HepG2 (cell line): Measurements from ENCODE around the gene ALDH16A1. TPM values are rescaled to one million over a fixed set of nuclear protein-coding genes. Genes with fewer than 3 reads are reported as not detected.

Source experiments
- ATAC-seq: fragments of 200-7000 bp; cut with Tn5 transposase; 3 replicates; pipeline ENCODE4 v1.9.1; 2020; ENCODE audit warnings: mild to moderate bottlenecking, moderate library complexity
- BruUV-seq: library from RNA; stranded (reverse); fragments of 400-500 nt; replicated peaks from 2 replicates; lab custom pipeline; 2021; lab: Mats Ljungman, UMichigan
- CTCF ChIA-PET: fragments of 300-600 bp; formaldehyde crosslinking; extraction: SDS; loops from one replicate; lab custom pipeline; 2021; ENCODE audit warnings: low total read pairs, inconsistent platforms, low intra/inter-chr PET ratio; lab: Yijun Ruan, JAX
- POLR2A ChIA-PET: fragments of 350-600 bp; sonication (Branson Sonifier 250); formaldehyde crosslinking; loops from one replicate; lab custom pipeline; 2020; ENCODE audit warnings: antibody characterized with exemption, inconsistent platforms; lab: Yijun Ruan, JAX
- DNase-seq: peaks from one replicate; pipeline ENCODE4 v3.0.0-alpha.2; 2015; ENCODE audit warnings: low spot score
- FAIRE-seq: peaks from 3 replicates; lab custom pipeline; 2011; peaks lifted over from hg19 to GRCh38; lab: Jason Lieb, UNC
- H2AFZ ChIP-seq: one replicate; pipeline ENCODE4 v1.6.1; 2011; ENCODE audit warnings: low read length, inconsistent platforms
- H3K27ac ChIP-seq: fragments of 300-600 bp; 3 replicates; pipeline ENCODE4 v1.8.0; 2011; ENCODE audit warnings: mixed run types, mild to moderate bottlenecking, mixed read lengths, low read length, inconsistent platforms; ENCODE audit not compliant: insufficient read depth; ENCODE audit errors: extremely low read length
- H3K27me3 ChIP-seq, 2 experiments: fragments of 200-600 bp in 1 of 2; 2 replicates in 1 of 2; 3 replicates in 1 of 2; pipeline versions ENCODE4 v1.6.0 to v1.8.0; 2011; ENCODE audit warnings: low read length in 2 of 2, mild to moderate bottlenecking in 2 of 2, moderate library complexity in 2 of 2, inconsistent platforms in 1 of 2; ENCODE audit not compliant: insufficient read depth in 2 of 2, control insufficient read depth in 1 of 2
- H3K36me3 ChIP-seq, 2 experiments: fragments of 200-600 bp in 1 of 2; replicated peaks in 1 of 2; 2 replicates in 1 of 2; 3 replicates in 1 of 2; pipeline versions ENCODE4 v1.5.1 to v1.8.0; 2011; ENCODE audit warnings: low read length in 2 of 2, inconsistent platforms in 1 of 2; ENCODE audit not compliant: insufficient read depth in 2 of 2, control insufficient read depth in 1 of 2
- H3K4me1 ChIP-seq: 2 replicates; pipeline ENCODE4 v1.5.1; 2012; ENCODE audit warnings: low read length, inconsistent platforms; ENCODE audit not compliant: insufficient read depth
- H3K4me2 ChIP-seq: 2 replicates; pipeline ENCODE4 v1.6.0; 2011; ENCODE audit warnings: low read depth, low read length, inconsistent platforms
- H3K4me3 ChIP-seq, 3 experiments: fragments of 200-600 bp in 1 of 3; sonication (generic), shearing (Covaris generic) in 1 of 3; replicated peaks in 1 of 3; 2 replicates each; pipeline ENCODE4 v1.5.1; 2011 to 2016; ENCODE audit warnings: low read length in 3 of 3, inconsistent platforms in 2 of 3, low read depth in 2 of 3, mild to moderate bottlenecking in 2 of 3, control low read depth in 1 of 3, mixed read lengths in 1 of 3; ENCODE audit not compliant: insufficient read depth in 1 of 3
- H3K79me2 ChIP-seq: one replicate; pipeline ENCODE4 v1.6.1; 2011; ENCODE audit warnings: low read length, inconsistent platforms; ENCODE audit not compliant: insufficient read depth
- H3K9ac ChIP-seq: 2 replicates; pipeline ENCODE4 v1.6.0; 2011; ENCODE audit warnings: mild to moderate bottlenecking, low read depth, low read length, inconsistent platforms; ENCODE audit not compliant: insufficient read depth
- H3K9me3 ChIP-seq: 2 replicates; pipeline ENCODE4 v1.5.1; 2012; ENCODE audit warnings: mild to moderate bottlenecking, low read length
- H4K20me1 ChIP-seq: 2 replicates; pipeline ENCODE4 v1.6.0; 2011; ENCODE audit warnings: inconsistent platforms, mild to moderate bottlenecking, low read length, moderate library complexity; ENCODE audit not compliant: insufficient read depth
- CBFB ChIP-seq: sonication (generic); formaldehyde crosslinking; IDR thresholded peaks from 2 replicates; pipeline ENCODE4 v1.4.0; 2020; ENCODE audit warnings: missing genetic modification reagents
- ESRRA ChIP-seq: sonication (generic); formaldehyde crosslinking; IDR thresholded peaks from 2 replicates; pipeline ENCODE4 v1.5.1; 2020; ENCODE audit warnings: mild to moderate bottlenecking, low read depth, missing genetic modification reagents
- HNRNPLL ChIP-seq: fragments of 200-400 bp; formaldehyde crosslinking; IDR thresholded peaks from 2 replicates; pipeline ENCODE4 v1.6.1; 2017; ENCODE audit warnings: mild to moderate bottlenecking, low read depth, low read length; ENCODE audit not compliant: poor library complexity, severe bottlenecking
- RAD21 ChIP-seq: fragments of 450-650 bp; formaldehyde crosslinking; IDR thresholded peaks from 2 replicates; pipeline ENCODE4 v1.5.0; 2020; ENCODE audit warnings: mild to moderate bottlenecking
- RFX1 ChIP-seq: fragments of 450-650 bp; IDR thresholded peaks from 2 replicates; pipeline ENCODE4 v1.6.1; 2017
- RFX3 ChIP-seq: IDR thresholded peaks from 2 replicates; pipeline ENCODE4 v1.6.1; 2016; ENCODE audit warnings: missing biosample characterization, missing genetic modification reagents
- SNAPC4 ChIP-seq: sonication (generic); formaldehyde crosslinking; IDR thresholded peaks from 2 replicates; pipeline ENCODE4 v1.4.0; 2020; ENCODE audit warnings: mild to moderate bottlenecking, missing genetic modification reagents
- ZNF33B ChIP-seq: sonication (generic); formaldehyde crosslinking; IDR thresholded peaks from 2 replicates; pipeline ENCODE4 v1.5.1; 2020; ENCODE audit warnings: mild to moderate bottlenecking, missing genetic modification reagents
- ZNF501 ChIP-seq: sonication (generic); formaldehyde crosslinking; IDR thresholded peaks from 2 replicates; pipeline ENCODE4 v1.5.1; 2020; ENCODE audit warnings: mild to moderate bottlenecking, moderate library complexity, missing genetic modification reagents
- WGBS: methylation state at CpG from one replicate; pipeline ENCODE4 v1.1.6; 2017; ENCODE audit warnings: low lambda C conversion rate; 5-methylcytosine and 5-hydroxymethylcytosine counted together
- in situ Hi-C: cut with HindIII; loops from 2 replicates; pipeline ENCODE4 v1.10.0; 2017; ENCODE audit warnings: low pct_unique_long_range_greater_than_20kb; ENCODE audit not compliant: extremely low pct_ligation_motif_present
- intact Hi-C: fragments of 100-400 bp; cut with micrococcal nuclease; formaldehyde crosslinking; loops from one replicate; pipeline ENCODE4 v1.10.0; 2022; ENCODE audit not compliant: unreplicated experiment
- polyA plus RNA-seq, 8 experiments: library from polyadenylated mRNA; depleted of rRNA in 3 of 8; stranded (reverse) in 7 of 8; unstranded in 1 of 8; fragments of >200 nt; fragmentation: Illumina TruSeq in 4 of 8; extraction: Trizol in 4 of 8; gene quantifications; 2 replicates each; pipeline versions ENCODE4 v1.2.1 to v1.2.3, GENCODE V29; 2011 to 2016; ENCODE audit warnings: low read depth in 4 of 8, missing spikeins in 1 of 8, mixed read lengths in 1 of 8; ENCODE audit not compliant: insufficient read depth in 1 of 8
- total RNA-seq, 5 experiments: library from RNA; depleted of rRNA; stranded (reverse); fragments of >200 nt; fragmentation: Illumina TruSeq; extraction: Trizol; gene quantifications; 2 replicates each; pipeline ENCODE4 v1.2.3, GENCODE V29; 2016; ENCODE audit warnings: low read depth in 1 of 5

The ALDH16A1 gene
- total and polyA plus RNA-seq, 2 of the 13 experiments (the other 11 are each of a cell fraction or from before 2014, with no cell fraction given) = 8.4 to 34.9 TPM

- no peak for ATAC-seq
- ChIA-PET CTCF (no interaction called here), POLR2A (no interaction called here)
- H3K4me1 ChIP-seq = no peaks in the 10 kb centered on the region
- intact Hi-C loops = no loop called here
- no peak overlapping the region for H3K27ac ChIP-seq
- H3K4me2 ChIP-seq = no peak overlapping the region
- in situ Hi-C loops = no loop called here
- 12% methylated on average over 2 of the region's 2 CpGs for WGBS
- no peaks in the 10 kb centered on the region for H4K20me1 ChIP-seq
- no peak for DNase-seq
- no peaks in the 10 kb centered on the region for H3K79me2 ChIP-seq
- no TSS peak for BruUV-seq
- no peaks in the 10 kb centered on the region for H3K36me3 ChIP-seq
- TF ChIP-seq RAD21 (CRISPR knock-in tag) = no peak
- no peak for TF ChIP-seq ESRRA
- TF ChIP-seq ZNF501 (CRISPR knock-in tag) = no peak
- no peak overlapping the region for H2AFZ ChIP-seq
- no peaks in the 10 kb centered on the region for H3K9me3 ChIP-seq
- no peak overlapping the region for H3K9ac ChIP-seq
- no peak overlapping the region for H3K4me3 ChIP-seq
- H3K27me3 ChIP-seq = peaks cover 14 to 82% of the 10 kb centered on the region in 2 experiments
- FAIRE-seq = no peak
Observed at GRCh38 chr19:49420227-49420626, 32.8 kb upstream of the ALDH16A1 start.

- Histone ChIP-seq H3K36me3 (no peaks in the 10 kb centered on the region), H2AFZ (no peak overlapping the region), H3K4me2 (no peak overlapping the region), H3K4me3 (no peak overlapping the region), H3K9me3 (no peaks in the 10 kb centered on the region), H3K27ac (no peak overlapping the region), H3K79me2 (no peaks in the 10 kb centered on the region), H3K9ac (no peak overlapping the region), H3K27me3 (peaks cover 16 to 85% of the 10 kb centered on the region in 2 experiments), H3K4me1 (0 out of 2 replicates have a peak, but pooled peaks cover 5% of the 10 kb centered on the region), H4K20me1 (no peaks in the 10 kb centered on the region)
- WGBS = 31% methylated on average over 33 of the region's 48 CpGs
- CTCF ChIA-PET = no interaction called here
- in situ Hi-C loops (no loop called here), intact Hi-C loops (no loop called here)
- no TSS peak for BruUV-seq
- ATAC-seq = peak; percentile 36; the same call in 2 of the 3 replicates
- POLR2A ChIA-PET = no interaction called here
- TF ChIP-seq SNAPC4 (CRISPR knock-in tag) = peak; percentile 88
- TF ChIP-seq RFX1 = peak; percentile 52
- TF ChIP-seq HNRNPLL = peak; percentile 42
- 0 out of 2 replicates have a peak, but pooled peaks have one; percentile 20 for TF ChIP-seq RFX3
- no peak for TF ChIP-seq ZNF33B
- no peak for TF ChIP-seq CBFB (CRISPR knock-in tag)
- FAIRE-seq = no peak
- DNase-seq = no peak
Observed at GRCh38 chr19:49421039-49421877, 31.8 kb upstream of the ALDH16A1 start.
